Thoracic aorta (tissue), 2 donors: ENCODE results near the gene MRPS15. TPM values are rescaled to one million over a fixed set of nuclear protein-coding genes. Genes with fewer than 3 reads are reported as not detected.

Experiments used
- ATAC-seq: fragments of 150-250 bp; one replicate; pipeline ENCODE4 v1.8.0; 2017; ENCODE audit warnings: low read depth; ENCODE audit not compliant: insufficient number of reproducible peaks, low FRiP score
- DNase-seq: peaks from one replicate; pipeline ENCODE4 v3.0.0-alpha.2; 2020; ENCODE audit warnings: low spot score
- H3K27ac ChIP-seq, 2 donors: fragments of 200-600 bp; sonication (generic); 1 replicate in 1 of 2; 2 replicates in 1 of 2; pipeline ENCODE4 v1.5.1; 2016; ENCODE audit warnings: mild to moderate bottlenecking in 2 of 2, moderate library complexity in 2 of 2
- H3K27me3 ChIP-seq: fragments of 200-600 bp; sonication (generic); replicated peaks from 2 replicates; pipeline ENCODE4 v1.6.0; 2016; ENCODE audit warnings: mild to moderate bottlenecking; ENCODE audit not compliant: insufficient read depth
- H3K36me3 ChIP-seq: fragments of 200-600 bp; sonication (generic); one replicate; pipeline ENCODE4 v1.5.1; 2016
- H3K4me1 ChIP-seq, 2 donors: fragments of 200-600 bp; sonication (generic); 1 replicate in 1 of 2; 2 replicates in 1 of 2; pipeline versions ENCODE4 v1.5.1 to v1.6.0; 2016; ENCODE audit warnings: low read depth in 2 of 2, mild to moderate bottlenecking in 1 of 2; ENCODE audit not compliant: control insufficient read depth in 1 of 2
- H3K4me3 ChIP-seq: fragments of 200-600 bp; sonication (generic); 2 replicates; pipeline ENCODE4 v1.5.1; 2016; ENCODE audit warnings: mild to moderate bottlenecking
- H3K9me3 ChIP-seq: fragments of 200-600 bp; sonication (generic); 2 replicates; pipeline ENCODE4 v1.5.1; 2016
- CTCF ChIP-seq: fragments of 200-600 bp; sonication (generic); IDR thresholded peaks from one replicate; pipeline ENCODE4 v1.5.1; 2019; ENCODE audit warnings: antibody characterized with exemption
- total RNA-seq, 2 donors: library from RNA; depleted of rRNA; stranded (reverse); fragments of >200 nt; gene quantifications; one replicate each; pipeline versions ENCODE4 v1.1.0 to v1.2.3, GENCODE V29; 2016

MRPS15 gene
- total RNA-seq, 2 donors from 2014 or later: 27.4 to 42.9 TPM

DNA sequence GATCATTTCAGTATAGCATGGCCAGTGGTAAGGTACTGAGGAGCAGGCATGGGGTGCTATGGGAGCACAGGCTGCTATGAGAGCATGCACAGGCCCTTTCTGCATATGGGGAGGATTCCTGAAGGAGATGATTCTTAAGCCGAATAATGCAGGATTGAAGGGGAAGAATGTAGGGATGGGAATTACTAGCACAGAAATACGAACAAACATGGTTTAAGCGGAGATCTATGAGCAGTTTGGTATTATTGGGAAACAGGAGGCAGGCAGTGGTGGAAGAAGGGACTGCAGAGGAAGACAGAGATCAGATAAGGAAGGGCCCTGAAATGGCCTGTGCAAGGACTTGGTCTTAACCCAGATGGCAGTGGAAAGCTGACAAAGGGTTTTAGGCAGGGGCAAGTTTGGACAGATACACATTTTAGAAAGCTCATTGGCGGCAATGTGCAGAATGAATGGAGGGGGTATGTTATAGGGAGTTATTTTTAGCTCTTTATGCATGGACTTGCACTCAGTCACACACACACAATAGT lies 15.6 kb downstream of the MRPS15 start:
- no peak for TF ChIP-seq CTCF
- Histone ChIP-seq H3K4me1 (peaks cover 0 to 9% of the 10 kb centered on the region in 2 donors), H3K9me3 (no peaks in the 10 kb centered on the region), H3K36me3 (no peaks in the 10 kb centered on the region), H3K4me3 (no peak overlapping the region), H3K27ac (no peak overlapping the region), H3K27me3 (no peaks in the 10 kb centered on the region)
- DNase-seq (no peak), ATAC-seq (no peak)

DNA sequence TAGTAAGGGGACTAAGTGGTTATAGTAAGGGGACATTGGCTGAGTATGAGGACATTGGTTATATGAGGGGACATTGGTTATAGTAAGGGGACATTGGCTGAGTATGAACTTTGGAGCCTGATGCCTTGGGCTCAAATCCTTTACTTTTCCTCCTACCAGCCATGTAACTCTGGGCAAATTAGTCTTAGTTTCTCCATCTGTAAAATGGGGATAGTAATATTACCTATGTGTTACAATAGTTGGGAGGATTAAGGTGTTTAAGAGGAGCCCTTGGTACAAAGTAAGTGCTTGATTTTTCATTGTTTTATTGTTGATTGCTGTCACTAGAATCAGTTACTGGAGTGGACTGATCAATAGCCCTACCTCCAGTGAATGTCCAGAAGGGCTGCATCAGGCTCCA lies 16.7 kb downstream of the MRPS15 start:
- no peak overlapping the region for H3K4me3 ChIP-seq
- DNase-seq (no peak), ATAC-seq (no peak)
- no peak overlapping the region for H3K27ac ChIP-seq
- no peaks in the 10 kb centered on the region for H3K9me3 ChIP-seq
- H3K4me1 ChIP-seq: peaks cover 0 to 9% of the 10 kb centered on the region in 2 donors
- H3K27me3 ChIP-seq: no peaks in the 10 kb centered on the region
- TF ChIP-seq CTCF: no peak
- no peaks in the 10 kb centered on the region for H3K36me3 ChIP-seq

GRCh38 chr1:36446746-36447145 lies 17.4 kb downstream of the MRPS15 start:
- peaks cover 0 to 9% of the 10 kb centered on the region in 2 donors for H3K4me1 ChIP-seq
- DNase-seq (no peak), ATAC-seq (no peak)
- no peak overlapping the region for H3K4me3 ChIP-seq
- no peak overlapping the region for H3K27ac ChIP-seq
- H3K36me3 ChIP-seq: no peaks in the 10 kb centered on the region
- TF ChIP-seq CTCF: no peak
- no peaks in the 10 kb centered on the region for H3K9me3 ChIP-seq
- no peaks in the 10 kb centered on the region for H3K27me3 ChIP-seq

DNA sequence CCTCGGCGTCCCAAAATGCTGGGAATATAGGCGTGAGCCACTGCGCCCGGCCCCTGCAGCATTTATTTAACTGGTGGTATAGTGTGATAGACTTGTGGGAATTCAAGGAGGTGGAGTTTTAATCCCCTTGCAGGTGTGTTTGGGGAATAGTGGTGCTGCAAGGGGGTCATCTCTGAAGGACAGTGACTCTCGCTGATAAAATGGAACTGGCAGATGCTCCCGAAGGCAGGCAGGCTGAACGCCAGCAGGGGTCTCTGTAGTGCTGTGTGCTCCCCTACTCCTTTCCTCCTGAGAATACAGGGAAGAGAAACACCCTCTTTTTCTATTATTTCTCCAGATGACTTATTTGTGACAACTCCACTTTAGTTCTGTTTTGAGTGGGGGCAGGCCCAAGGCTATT lies 17.9 kb downstream of the MRPS15 start:
- H3K4me3 ChIP-seq: no peak overlapping the region
- H3K4me1 ChIP-seq: peaks cover 0 to 9% of the 10 kb centered on the region in 2 donors
- DNase-seq (no peak), ATAC-seq (no peak)
- H3K9me3 ChIP-seq: no peaks in the 10 kb centered on the region
- H3K36me3 ChIP-seq: no peaks in the 10 kb centered on the region
- no peaks in the 10 kb centered on the region for H3K27me3 ChIP-seq
- no peak for TF ChIP-seq CTCF
- H3K27ac ChIP-seq: no peak overlapping the region

DNA sequence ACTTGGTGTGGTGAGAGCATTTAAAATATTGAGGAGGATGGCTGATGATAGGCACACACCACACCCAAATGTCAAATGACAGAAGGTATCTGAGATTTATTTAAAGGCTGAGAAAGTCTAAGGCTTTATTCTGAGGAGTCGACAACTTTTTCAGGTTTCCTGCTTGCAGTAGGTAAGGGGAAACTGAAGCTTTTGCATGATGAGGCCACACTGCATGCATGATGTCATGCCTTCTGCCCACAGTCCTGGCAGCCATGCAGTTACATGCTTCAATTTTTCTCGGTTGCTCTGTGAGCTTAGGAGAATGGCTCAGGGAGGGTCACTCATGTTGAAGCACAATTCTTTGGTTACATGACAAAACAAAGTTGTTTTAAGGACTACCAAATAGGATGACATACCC lies 20.9 kb downstream of the MRPS15 start:
- no peaks in the 10 kb centered on the region for H3K9me3 ChIP-seq
- TF ChIP-seq CTCF: no peak
- no peak overlapping the region for H3K27ac ChIP-seq
- DNase-seq (no peak), ATAC-seq (no peak)
- H3K36me3 ChIP-seq: no peaks in the 10 kb centered on the region
- H3K4me3 ChIP-seq: no peak overlapping the region
- H3K27me3 ChIP-seq: no peaks in the 10 kb centered on the region
- no peaks in the 10 kb centered on the region for H3K4me1 ChIP-seq
